Left cardiac atrium (tissue), 4 donors: ENCODE measurements around the gene GPR21. TPM values are rescaled to one million over a fixed set of nuclear protein-coding genes. Genes with fewer than 3 reads are reported as not detected.

Experiments
- ATAC-seq, 2 donors: fragments of 200-7000 bp; cut with Tn5 transposase; one replicate each; pipeline ENCODE4 v1.9.1; 2020; ENCODE audit warnings: mild to moderate bottlenecking in 2 of 2, moderate library complexity in 2 of 2
- DNase-seq: peaks from one replicate; pipeline ENCODE4 v3.0.0-alpha.2; 2020
- intact Hi-C, 2 donors: fragments of 100-400 bp; cut with DNase I; formaldehyde crosslinking; loops; one replicate each; pipeline versions ENCODE4 v1.14.1 to v1.15.1; 2022 to 2023
- total RNA-seq, 2 donors: library from RNA; stranded (reverse); fragmentation: NEBNext Ultra II Directional; extraction: Animal tissue kit (Norgen Biotek cat#: 25700); gene quantifications; one replicate each; pipeline ENCODE4 v1.2.1, GENCODE V29; 2021
- donor health status: DM: no; HTN: yes; CAD: no.
- donor health status: DM: no; HTN: yes; CAD: no; lungs with severe emphysema.
- donor health status: DM: yes; HTN: yes; CAD: no.
- donor health status: Dilated cardiomyopathy.

Gene GPR21
- total RNA-seq, 2 donors from 2014 or later: 0.21 to 0.55 TPM

GRCh38 chr9:123059472-123060220, 26.2 kb downstream of the GPR21 start:
- no peak for DNase-seq
- no peak for ATAC-seq
- intact Hi-C loops: no loop called here

- intact Hi-C loops: no loop called here
- DNase-seq: no peak
- ATAC-seq: no peak
Observed at GRCh38 chr9:123061216-123061615, 27.7 kb downstream of the GPR21 start.

GRCh38 chr9:123062351-123063176, 29.1 kb downstream of the GPR21 start:
- no peak for ATAC-seq
- intact Hi-C loops: no loop called here
- DNase-seq: no peak

GRCh38 chr9:123063177-123063598, 29.7 kb downstream of the GPR21 start:
- DNase-seq: no peak
- intact Hi-C loops: no loop called here
- ATAC-seq: no peak

- DNase-seq: no peak
- intact Hi-C loops: no loop called here
- ATAC-seq: no peak
Observed at GRCh38 chr9:123063896-123064295, 30.4 kb downstream of the GPR21 start.

GRCh38 chr9:123064716-123065115, 31.2 kb downstream of the GPR21 start:
- intact Hi-C loops: no loop called here
- ATAC-seq (no peak), DNase-seq (no peak)

- intact Hi-C loops: no loop called here
- ATAC-seq (no peak), DNase-seq (no peak)
Observed at GRCh38 chr9:123065196-123065595, 31.7 kb downstream of the GPR21 start.

GRCh38 chr9:123067136-123067535, 33.7 kb downstream of the GPR21 start:
- DNase-seq (no peak), ATAC-seq (peak in 1 of 2 donors; percentile 27)
- intact Hi-C loops: no loop called here

GRCh38 chr9:123069010-123069481, 35.6 kb downstream of the GPR21 start:
- DNase-seq (no peak), ATAC-seq (peak; percentile 63 to 87)
- intact Hi-C loops: no loop called here

GRCh38 chr9:123070198-123070597, 36.7 kb downstream of the GPR21 start:
- intact Hi-C loops: no loop called here
- DNase-seq: no peak
- no peak for ATAC-seq

GRCh38 chr9:123072407-123072995, 39.0 kb downstream of the GPR21 start:
- no peak for DNase-seq
- ATAC-seq: no peak
- intact Hi-C loops: no loop called here

- DNase-seq (no peak), ATAC-seq (no peak)
- intact Hi-C loops: no loop called here
Observed at GRCh38 chr9:123073441-123073840, 40.0 kb downstream of the GPR21 start.

GRCh38 chr9:123073991-123074422, 40.5 kb downstream of the GPR21 start:
- peak in 1 of 2 donors; percentile 38 for ATAC-seq
- intact Hi-C loops: no loop called here

GRCh38 chr9:123074628-123075027, 41.2 kb downstream of the GPR21 start:
- DNase-seq (no peak), ATAC-seq (peak in 1 of 2 donors; percentile 56)
- intact Hi-C loops: no loop called here

More at GRCh38 chr9:123073991-123074422, 40.5 kb downstream of the GPR21 start:
- DNase-seq: no peak

- DNase-seq (no peak), ATAC-seq (no peak)
- intact Hi-C loops: loop anchor here in 1 of 2 donors (5.0 kb wide), 1 partner anchor 272 kb away; no protein-coding TSS in a partner anchor
Observed at GRCh38 chr9:123080444-123080843, 47.0 kb downstream of the GPR21 start.

- DNase-seq: no peak
- intact Hi-C loops: loop anchor here in 1 of 2 donors (5.0 kb wide), 1 partner anchor 270 kb away; no protein-coding TSS in a partner anchor
- ATAC-seq: peak in 1 of 2 donors; percentile 41
Observed at GRCh38 chr9:123081824-123082223, 48.4 kb downstream of the GPR21 start.

GRCh38 chr9:123083680-123084079, 50.2 kb downstream of the GPR21 start:
- DNase-seq: no peak
- no peak for ATAC-seq
- intact Hi-C loops: loop anchor here in 1 of 2 donors (5.0 kb wide), 1 partner anchor 269 kb away; no protein-coding TSS in a partner anchor

- no peak for ATAC-seq
- DNase-seq: no peak
- intact Hi-C loops: loop anchor here in 1 of 2 donors (5.0 kb wide), 1 partner anchor 268 kb away; no protein-coding TSS in a partner anchor
Observed at GRCh38 chr9:123084256-123084655, 50.8 kb downstream of the GPR21 start.
